ENCODE data around the gene PRKCD.

PRKCD gene

GRCh38 chr3:53155760-53156159 is 5.2 kb upstream of the PRKCD start:
- no peak for DNase-seq (ENCODE audit: low read depth)

- DNase-seq (ENCODE audit: low read depth): no peak
These were observed 4.6 kb upstream of the PRKCD start for GRCh38 chr3:53156368-53156834.

GRCh38 chr3:53157974-53158580 is 2.9 kb upstream of the PRKCD start:
- no peak for DNase-seq (ENCODE audit: low read depth)

GRCh38 chr3:53158765-53159155 is 2.2 kb upstream of the PRKCD start:
- DNase-seq (ENCODE audit: low read depth): no peak

- DNase-seq (ENCODE audit: low read depth): no peak
These were observed 1.6 kb upstream of the PRKCD start for GRCh38 chr3:53159156-53160060.

- DNase-seq (ENCODE audit: low read depth): no peak
These were observed 849 bp upstream of the PRKCD start for GRCh38 chr3:53160061-53160659.

- no peak for DNase-seq (ENCODE audit: low read depth)
These were observed 426 bp downstream of the PRKCD start for GRCh38 chr3:53161450-53161819.

GRCh38 chr3:53161820-53162671 is 1.0 kb downstream of the PRKCD start:
- DNase-seq (ENCODE audit: low read depth): no peak

GRCh38 chr3:53162672-53163443 is 1.8 kb downstream of the PRKCD start:
- DNase-seq (ENCODE audit: low read depth): no peak

GRCh38 chr3:53163444-53164387 is 2.7 kb downstream of the PRKCD start:
- DNase-seq (ENCODE audit: low read depth): no peak

- DNase-seq (ENCODE audit: low read depth): no peak
These were observed 3.9 kb downstream of the PRKCD start for GRCh38 chr3:53164911-53165310.

GRCh38 chr3:53166206-53166605 is 5.2 kb downstream of the PRKCD start:
- no peak for DNase-seq (ENCODE audit: low read depth)

- peak; percentile 62 for DNase-seq (ENCODE audit: low read depth)
These were observed 5.8 kb downstream of the PRKCD start for GRCh38 chr3:53166781-53167291.

GRCh38 chr3:53167418-53168174 is 6.6 kb downstream of the PRKCD start:
- DNase-seq (ENCODE audit: low read depth): no peak

- no peak for DNase-seq (ENCODE audit: low read depth)
These were observed 7.3 kb downstream of the PRKCD start for GRCh38 chr3:53168175-53168923.

GRCh38 chr3:53169045-53169831 is 8.2 kb downstream of the PRKCD start:
- DNase-seq (ENCODE audit: low read depth): peak; percentile 52

- DNase-seq (ENCODE audit: low read depth): no peak
These were observed 8.9 kb downstream of the PRKCD start for GRCh38 chr3:53169832-53170324.

All from amniotic epithelial cell (primary cell).